Activated CD8-positive, alpha-beta memory T cell treated with anti-CD3 and anti-CD28 coated beads, Interleukin-2, amount 50 U/mL, for 1 hour (primary cell): ENCODE measurements around the gene TAS2R42.

Experiments
- DNase-seq: peaks from one replicate; pipeline ENCODE4 v3.0.0-alpha.2; 2020; ENCODE audit errors: extremely low read depth

The TAS2R42 gene

GRCh38 chr12:11144297-11144696 is 42.4 kb downstream of the TAS2R42 start:
- DNase-seq = no peak

- no peak for DNase-seq
These were observed 43.4 kb downstream of the TAS2R42 start for GRCh38 chr12:11143352-11143751.

- DNase-seq = no peak
These were observed 50.7 kb downstream of the TAS2R42 start for GRCh38 chr12:11136075-11136474.
